Skeletal muscle cell (primary cell): ENCODE results near the gene WDR87.
A peak's percentile ranks its signal among the peaks of the same experiment; 100 is the strongest.
"Not testable (repeated sequence)": the region's sequence is repeated elsewhere in the genome, so short reads cannot be mapped to it uniquely, and the experiment has no call there.

Experiments used
- DNase-seq: peaks from one replicate; pipeline ENCODE4 v3.0.0-alpha.2; 2010; ENCODE audit warnings: low read depth
- H3K4me3 ChIP-seq: 2 replicates; pipeline ENCODE4 v1.5.1; 2011; ENCODE audit warnings: low read depth, mild to moderate bottlenecking, control low read depth, low read length, moderate library complexity

The WDR87 gene

DNA sequence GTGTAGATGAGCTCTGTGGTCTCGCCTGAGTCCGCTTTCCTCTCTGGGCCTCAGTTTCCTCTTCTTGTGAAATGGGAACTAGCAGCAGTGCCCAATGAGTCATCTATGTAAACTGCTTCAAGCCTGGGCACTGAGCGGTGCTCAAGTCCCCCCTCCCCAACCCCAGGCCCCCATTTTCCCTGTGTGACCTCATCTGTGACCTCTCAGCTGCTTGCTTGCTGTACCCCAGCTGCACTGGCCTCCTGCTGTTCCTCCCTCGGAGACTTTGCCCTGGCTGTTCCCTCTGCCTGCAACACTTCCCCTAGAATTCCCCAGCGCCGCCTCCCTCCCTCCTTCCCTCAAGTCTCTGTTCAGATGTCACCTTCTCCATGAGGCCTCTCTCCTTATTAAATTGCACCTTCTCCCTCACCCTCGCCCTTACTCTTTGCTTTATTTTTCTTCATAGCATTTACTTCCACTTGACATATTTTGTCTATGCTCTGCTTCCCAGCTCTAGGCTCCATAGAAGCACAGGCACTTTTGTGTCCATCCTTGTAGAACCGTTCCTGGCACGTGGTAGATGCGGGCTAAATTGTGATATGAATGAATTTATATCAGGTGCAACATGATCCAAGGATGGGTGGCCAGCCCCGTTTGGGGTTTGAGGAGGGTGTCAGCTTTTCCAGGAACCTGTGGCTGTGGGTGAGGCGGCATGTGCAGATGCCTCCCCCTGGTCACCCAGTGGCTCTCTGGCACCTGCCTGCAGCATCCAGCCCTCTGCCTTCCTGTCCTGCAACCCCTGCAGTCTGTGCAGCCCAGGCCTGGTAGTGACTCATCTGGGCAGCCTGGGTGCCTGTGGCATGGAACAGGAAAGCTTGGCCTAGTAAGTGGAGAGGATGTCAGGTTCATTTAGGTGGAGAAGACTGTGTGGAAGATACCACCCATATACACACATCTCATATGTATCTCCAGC, 26.9 kb upstream of the WDR87 start:
- DNase-seq, result peak; percentile 16
- H3K4me3 ChIP-seq, result no peak overlapping the region

DNA sequence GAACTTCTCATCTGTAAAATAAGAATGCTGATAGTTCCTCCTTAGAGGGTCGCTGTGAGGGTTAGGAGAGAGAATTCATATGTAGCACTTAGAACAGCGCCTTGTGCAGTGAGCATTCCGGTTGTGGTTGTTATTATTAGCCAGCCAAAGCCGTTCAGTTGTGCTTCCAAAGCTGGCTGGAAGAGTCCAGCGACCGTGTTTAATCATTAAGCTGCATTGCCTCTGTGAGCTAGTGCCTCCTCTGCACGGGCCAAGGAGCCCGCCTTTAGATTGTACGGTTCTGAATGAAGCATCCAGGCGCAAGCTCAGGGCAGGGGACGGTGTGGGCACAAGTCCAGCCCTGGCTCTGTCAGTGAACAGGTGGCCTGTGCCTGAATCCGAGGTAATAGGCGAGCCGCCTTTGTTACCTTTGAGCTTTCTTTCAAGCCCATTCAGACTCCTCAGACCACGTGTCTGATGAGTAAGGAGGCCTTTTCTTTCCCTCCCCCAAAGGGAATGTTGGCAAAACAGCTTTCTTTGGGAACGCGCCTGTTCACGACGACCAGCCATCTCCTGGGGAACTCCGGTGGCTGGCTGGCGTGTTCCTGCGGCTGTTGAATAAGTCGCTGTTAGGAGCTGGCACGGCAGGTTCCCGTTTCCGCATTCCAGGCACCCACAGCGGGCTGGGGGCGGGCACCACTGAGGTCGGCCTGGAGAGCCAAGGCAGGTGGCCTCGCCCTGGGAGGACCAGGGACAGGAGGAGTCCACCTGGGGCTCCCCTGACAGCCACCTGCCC, 25.7 kb upstream of the WDR87 start:
- peak overlapping the region; percentile 1 for H3K4me3 ChIP-seq
- DNase-seq, result no peak

DNA sequence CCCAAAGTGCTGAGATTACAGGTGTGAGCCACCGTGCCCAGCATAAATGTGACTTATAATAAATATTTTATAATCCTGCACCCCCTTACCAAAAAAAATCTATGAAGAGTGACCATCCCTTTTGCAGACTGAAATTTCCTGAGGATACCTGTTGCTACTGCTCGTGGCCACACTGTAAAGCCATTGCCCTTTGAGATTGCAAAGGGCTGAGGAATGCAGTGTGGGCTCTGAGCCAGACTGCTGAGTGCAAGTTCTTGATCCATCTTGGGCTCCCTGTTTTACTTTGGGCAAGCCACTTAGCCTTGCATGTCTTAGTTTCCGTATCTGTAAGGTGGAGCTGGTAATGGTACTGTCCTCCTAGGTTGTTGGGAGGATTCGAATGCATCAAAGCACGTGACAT, 24.0 kb upstream of the WDR87 start:
- DNase-seq, result no peak
- H3K4me3 ChIP-seq, result no peak overlapping the region

GRCh38 chr19:37929355-37929923, 23.0 kb upstream of the WDR87 start:
- DNase-seq, result no peak
- H3K4me3 ChIP-seq, result no peak overlapping the region

GRCh38 chr19:37928527-37929286, 22.3 kb upstream of the WDR87 start:
- no peak overlapping the region for H3K4me3 ChIP-seq
- DNase-seq, result no peak

DNA sequence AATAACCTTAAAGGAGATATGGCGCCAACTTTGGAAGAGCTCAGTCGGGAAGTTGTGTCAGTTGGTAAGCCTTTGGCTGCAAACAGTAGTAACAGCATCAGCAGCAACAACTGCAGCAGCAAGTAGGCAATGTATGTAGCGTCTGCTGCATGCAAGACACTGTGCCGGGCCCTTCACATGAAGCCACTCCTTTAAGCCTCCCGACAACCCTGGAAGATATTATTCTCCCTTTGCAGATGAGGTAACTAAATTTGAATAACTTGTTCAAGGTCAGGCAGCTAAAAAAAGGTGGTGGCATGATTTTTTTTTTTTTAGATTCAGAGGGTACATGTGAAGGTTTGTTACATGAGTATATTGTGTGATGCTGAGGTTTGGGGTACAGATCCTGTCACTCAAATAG, 20.3 kb upstream of the WDR87 start:
- no peak overlapping the region for H3K4me3 ChIP-seq
- DNase-seq, result no peak

DNA sequence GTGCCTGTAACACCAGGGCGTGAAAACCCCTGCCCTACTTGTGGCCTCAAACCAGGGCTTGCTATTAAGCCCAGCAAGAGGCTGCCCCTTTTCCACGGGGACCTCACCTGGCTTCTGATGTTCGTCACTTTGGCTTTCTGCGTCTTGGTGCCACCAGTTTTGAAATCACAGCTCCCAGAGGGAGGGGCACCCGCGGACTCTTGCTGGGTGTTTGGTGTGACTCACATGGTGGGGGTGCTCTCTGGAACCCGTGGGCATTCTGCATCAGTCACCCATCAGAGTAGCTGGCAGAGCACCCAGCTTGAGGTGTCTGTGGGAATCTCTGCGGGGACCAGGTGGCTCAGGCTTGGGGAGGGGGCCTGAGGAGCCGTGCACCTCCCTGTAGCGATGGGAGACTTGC, 19.9 kb upstream of the WDR87 start:
- DNase-seq, result no peak
- H3K4me3 ChIP-seq, result no peak overlapping the region

- no peak for DNase-seq
- H3K4me3 ChIP-seq, result no peak overlapping the region
These were observed 18.8 kb upstream of the WDR87 start for GRCh38 chr19:37925212-37925611.

DNA sequence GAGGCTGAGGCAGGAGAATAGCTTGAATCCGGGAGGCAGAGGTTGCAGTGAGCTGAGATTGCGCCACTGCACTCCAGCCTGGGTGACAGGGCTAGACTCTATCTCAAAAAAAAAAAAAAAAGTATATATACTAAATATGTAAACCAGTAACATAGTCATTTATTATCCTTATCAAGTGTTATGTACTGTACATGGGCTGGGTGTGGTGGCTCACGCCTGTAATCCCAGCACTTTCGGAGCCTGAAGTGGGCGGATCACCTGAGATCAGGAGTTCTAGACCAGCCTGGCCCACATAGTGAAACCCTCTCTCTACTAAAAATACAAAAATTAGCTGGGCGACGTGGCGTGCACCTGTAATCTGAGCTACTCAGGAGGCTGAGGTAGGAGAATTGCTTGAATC, 18.2 kb upstream of the WDR87 start:
- H3K4me3 ChIP-seq, DNase-seq: not testable (repeated sequence)

DNA sequence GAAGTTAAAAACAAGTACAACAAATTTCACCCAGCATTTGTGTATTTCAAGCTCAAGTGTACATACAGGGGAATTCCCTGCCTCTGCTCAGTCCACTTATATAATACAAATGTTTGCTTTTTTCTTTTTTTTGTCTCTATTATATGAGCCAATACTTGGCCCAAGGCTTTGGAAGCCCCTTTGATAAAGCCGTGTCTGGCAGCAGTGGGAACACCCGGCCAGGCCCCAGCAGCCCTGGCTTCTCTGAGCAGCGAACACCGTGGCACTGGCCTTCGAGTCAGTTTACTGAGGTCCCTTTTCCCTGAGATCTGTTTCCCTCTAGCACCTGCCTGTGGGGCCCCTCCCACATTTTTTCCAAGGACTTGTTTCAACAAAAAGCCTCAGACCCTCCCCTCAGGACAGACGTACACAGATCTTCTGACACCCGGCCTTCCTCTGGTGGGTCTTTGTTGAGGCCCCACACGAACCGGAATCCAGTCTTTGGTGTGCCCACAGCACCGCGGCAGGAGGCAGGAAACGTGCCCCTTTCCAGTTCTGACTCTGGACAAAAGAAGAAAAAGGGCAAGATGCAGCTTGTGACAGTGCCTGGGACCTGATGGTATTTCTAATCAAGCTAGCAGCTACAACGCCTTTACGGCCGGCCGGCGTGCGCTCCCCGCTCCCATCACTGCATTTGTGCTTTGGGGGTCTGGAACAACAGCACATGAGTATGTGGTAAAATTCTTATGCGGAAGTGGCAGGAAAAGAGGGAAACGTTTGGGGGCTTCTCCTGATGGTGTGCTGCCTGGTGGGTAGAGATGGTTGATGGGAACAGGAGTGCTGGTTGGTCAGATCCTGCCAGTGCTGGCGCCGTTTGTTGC, 14.4 kb upstream of the WDR87 start:
- no peak overlapping the region for H3K4me3 ChIP-seq
- DNase-seq, result no peak

- no peak for DNase-seq
- no peak overlapping the region for H3K4me3 ChIP-seq
These were observed 8.5 kb upstream of the WDR87 start for GRCh38 chr19:37914908-37915307.

DNA sequence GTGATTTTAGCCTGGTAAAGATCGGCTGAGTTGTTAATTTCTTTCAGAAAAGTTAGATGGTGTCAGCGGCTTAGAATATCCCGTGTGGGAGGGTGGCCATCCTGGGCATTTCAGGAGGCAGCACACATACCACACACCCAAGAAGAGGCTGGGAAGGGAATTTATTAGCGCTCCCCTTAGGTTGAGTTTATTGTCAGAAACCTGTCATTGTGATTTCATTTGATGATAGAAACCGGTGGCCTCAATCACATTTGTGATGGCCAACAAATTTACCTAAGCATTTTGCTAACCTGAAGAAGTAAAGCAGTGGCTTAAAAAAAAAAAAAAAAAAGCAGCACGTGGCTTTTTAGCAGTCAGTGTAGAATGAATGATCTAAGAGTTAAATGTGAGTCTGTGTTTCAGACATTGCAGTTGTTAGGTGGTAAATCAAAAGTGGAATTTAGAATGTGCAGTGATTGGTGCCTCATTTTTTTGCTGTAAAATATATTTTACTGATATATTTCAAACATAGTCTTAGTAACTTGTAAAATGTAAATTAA, 3.3 kb upstream of the WDR87 start:
- DNase-seq, result no peak
- no peak overlapping the region for H3K4me3 ChIP-seq

DNA sequence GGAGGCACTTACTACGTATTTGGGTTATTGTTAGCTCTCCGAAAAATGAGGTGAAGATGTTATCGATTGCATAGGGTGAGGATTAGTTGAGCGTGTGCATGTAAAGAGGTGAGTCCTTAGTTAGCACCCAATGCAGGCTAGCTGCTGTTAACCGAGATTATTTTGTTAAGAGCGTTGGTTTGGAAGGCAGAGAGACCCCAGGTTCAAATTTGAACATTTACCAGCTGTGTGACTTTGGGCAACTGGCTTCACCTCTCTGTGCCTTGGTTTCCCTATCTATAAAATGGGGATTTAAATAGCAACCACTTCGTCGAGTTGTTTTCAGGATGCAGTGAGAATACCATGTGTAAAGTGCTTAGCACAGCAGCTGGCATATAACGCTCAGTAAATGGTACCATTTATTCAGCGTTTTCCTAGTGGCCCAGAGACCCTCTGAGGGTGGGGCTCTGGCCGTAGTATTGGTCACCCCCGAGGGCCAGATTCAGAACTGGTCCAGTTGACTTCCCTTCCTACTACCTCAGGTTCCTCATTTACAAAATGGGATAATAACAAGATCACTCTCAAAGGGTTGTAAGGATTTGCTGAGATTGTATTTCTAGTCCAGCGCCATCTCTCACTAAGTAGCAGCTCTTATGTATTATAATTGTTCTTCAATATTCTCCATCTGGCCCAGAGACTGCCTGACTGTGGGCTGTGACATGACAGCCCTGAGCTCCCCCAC, 1.5 kb upstream of the WDR87 start:
- H3K4me3 ChIP-seq, result peak overlapping the region; percentile 99
- no peak for DNase-seq

DNA sequence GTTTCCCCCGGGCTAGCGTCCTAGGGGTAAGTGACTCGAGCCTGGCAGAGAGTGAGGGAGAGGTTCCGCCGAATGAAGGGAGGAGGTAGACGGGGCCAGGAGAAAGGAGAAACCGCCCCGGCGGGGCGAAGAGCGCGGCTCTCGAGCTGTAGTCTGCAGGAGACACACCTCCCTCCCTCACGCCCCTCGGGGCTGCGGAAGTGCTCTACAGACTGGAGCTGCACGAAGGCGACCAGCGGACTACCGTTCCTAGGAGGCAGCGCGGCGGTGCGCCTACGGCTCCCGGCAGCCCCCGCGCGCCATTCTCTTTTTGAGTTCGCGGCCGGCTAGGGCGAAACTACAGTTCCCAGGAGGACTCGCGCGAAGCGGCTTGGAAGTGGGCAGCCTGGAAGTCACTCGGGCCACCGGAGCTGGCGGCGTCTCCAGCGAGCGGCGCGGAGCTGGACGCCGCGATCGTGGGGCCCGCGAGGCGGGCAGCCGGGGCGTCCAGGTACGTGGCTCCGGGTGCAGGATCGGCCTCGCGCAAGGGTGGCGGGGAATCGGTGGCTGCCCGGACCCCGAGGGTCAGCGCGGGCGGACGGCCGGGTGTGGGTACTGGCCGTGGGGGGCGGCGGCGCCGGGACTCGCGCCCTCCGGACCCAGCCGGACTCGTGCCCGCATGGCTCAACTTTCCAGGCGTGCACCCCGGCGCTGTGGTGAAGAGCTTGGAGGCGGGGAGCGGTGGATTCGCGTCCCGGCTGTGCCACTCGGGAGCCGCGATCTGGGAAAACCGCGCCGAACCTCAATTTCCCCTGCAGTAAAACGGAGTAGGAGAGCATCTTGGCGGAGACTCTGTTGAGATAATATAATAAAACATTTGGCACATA, 708 bp upstream of the WDR87 start, which contains the start of gene SIPA1L3:
SIPA1L3 (plus strand) TSS at position 340 of the 866 bp plus-strand sequence. CDS start 174,358 bp downstream, outside the sequence.
- H3K4me3 ChIP-seq, result peak within 1 kb of the TSS; percentile 99
- DNase-seq, result peak; percentile 83

- H3K4me3 ChIP-seq, result no peak overlapping the region
- no peak for DNase-seq
These were observed 3.3 kb downstream of the WDR87 start for GRCh38 chr19:37903096-37903495.

DNA sequence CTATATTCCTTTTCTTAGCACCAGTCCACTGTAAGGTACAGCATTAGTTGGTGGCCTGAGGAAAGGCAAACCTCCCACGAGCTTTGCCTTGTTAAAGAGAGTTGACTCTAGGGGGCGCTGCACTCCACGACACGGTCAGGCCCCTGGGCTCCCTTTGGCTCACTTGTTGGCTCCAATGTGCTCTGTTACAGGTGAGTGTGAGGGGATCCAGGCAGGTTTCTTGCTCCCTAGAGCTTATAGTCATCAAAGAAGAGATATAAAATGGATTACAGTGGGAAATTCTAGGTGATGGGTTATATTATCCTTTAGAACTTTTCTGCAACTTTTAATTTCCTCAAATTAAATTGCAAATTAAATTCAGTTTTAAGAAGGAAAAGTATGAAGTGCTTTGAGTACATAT, 3.7 kb downstream of the WDR87 start:
- H3K4me3 ChIP-seq, result no peak overlapping the region
- DNase-seq, result no peak

DNA sequence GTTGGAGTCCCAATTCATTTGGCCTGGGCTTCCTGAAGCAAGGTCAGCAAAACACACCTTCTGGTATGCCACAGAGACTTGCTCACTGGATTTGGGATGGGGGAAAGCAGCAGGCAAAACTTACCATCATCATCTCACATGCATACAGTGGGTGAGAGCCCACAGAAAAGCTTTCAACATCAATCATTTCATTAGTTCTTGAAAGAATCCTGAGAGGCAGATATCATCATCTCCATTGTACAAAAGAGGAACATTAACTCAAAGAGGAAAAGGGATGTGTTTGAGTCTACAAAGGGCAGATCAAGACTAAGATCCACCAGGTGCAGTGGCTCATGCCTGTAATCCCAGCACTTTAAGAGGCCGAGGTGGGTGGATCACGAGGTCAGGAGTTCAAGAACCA, 6.4 kb downstream of the WDR87 start:
- no peak overlapping the region for H3K4me3 ChIP-seq
- no peak for DNase-seq
